GM23338 (cell line): ENCODE data around the gene KLHL22. TPM values are rescaled to one million over a fixed set of nuclear protein-coding genes. Genes with fewer than 3 reads are reported as not detected.
A peak's percentile ranks its signal among the peaks of the same experiment; 100 is the strongest.

ENCODE experiments used
- ATAC-seq: fragments of 200-7000 bp; cut with Tn5 transposase; 3 replicates; pipeline ENCODE4 v1.9.1; 2020
- DNase-seq: peaks from one replicate; pipeline ENCODE4 v3.0.0-alpha.2; 2015; ENCODE audit warnings: low spot score
- H2AFZ ChIP-seq: fragments of 200-600 bp; sonication (generic); 2 replicates; pipeline ENCODE4 v1.8.0; 2016; ENCODE audit warnings: antibody characterized with exemption, mild to moderate bottlenecking, moderate library complexity
- H3F3A ChIP-seq: fragments of 200-600 bp; sonication (generic); replicated peaks from 2 replicates; pipeline ENCODE4 v1.8.0; 2017; ENCODE audit warnings: antibody characterized with exemption, mixed run types, low read depth
- H3K27ac ChIP-seq: fragments of 200-600 bp; sonication (generic); 2 replicates; pipeline ENCODE4 v1.6.1; 2016; ENCODE audit warnings: low read depth
- H3K27me3 ChIP-seq: fragments of 200-600 bp; sonication (generic); 2 replicates; pipeline ENCODE4 v1.8.0; 2016; ENCODE audit warnings: mild to moderate bottlenecking, mixed run types, moderate library complexity; ENCODE audit not compliant: insufficient read depth
- H3K36me3 ChIP-seq: fragments of 200-600 bp; sonication (generic); 2 replicates; pipeline ENCODE4 v1.8.0; 2016; ENCODE audit warnings: mild to moderate bottlenecking; ENCODE audit not compliant: insufficient read depth
- H3K4me1 ChIP-seq: fragments of 200-600 bp; sonication (generic); 2 replicates; pipeline ENCODE4 v1.8.0; 2016; ENCODE audit warnings: mild to moderate bottlenecking, moderate library complexity; ENCODE audit not compliant: insufficient read depth
- H3K4me2 ChIP-seq: fragments of 200-600 bp; sonication (generic); 2 replicates; pipeline ENCODE4 v1.7.1; 2017; ENCODE audit warnings: mixed run types
- H3K4me3 ChIP-seq: fragments of 200-600 bp; sonication (generic); 2 replicates; pipeline ENCODE4 v1.6.1; 2016; ENCODE audit warnings: mixed run types
- H3K79me2 ChIP-seq: fragments of 200-600 bp; sonication (generic); replicated peaks from 2 replicates; pipeline ENCODE4 v1.8.0; 2017; ENCODE audit warnings: mild to moderate bottlenecking; ENCODE audit not compliant: insufficient read depth
- H3K9me2 ChIP-seq: fragments of 200-600 bp; sonication (generic); 2 replicates; pipeline ENCODE4 v1.8.0; 2017; ENCODE audit not compliant: insufficient read depth
- H4K20me1 ChIP-seq: fragments of 200-600 bp; sonication (generic); replicated peaks from 2 replicates; pipeline ENCODE4 v1.8.0; 2017; ENCODE audit warnings: mild to moderate bottlenecking; ENCODE audit not compliant: insufficient read depth
- H3K27ac Mint-ChIP-seq: 2 replicates; pipeline ENCODE4 v1.8.0; 2020; ENCODE audit warnings: inconsistent platforms, mild to moderate bottlenecking, moderate library complexity, mixed read lengths
- H3K27me3 Mint-ChIP-seq: 3 replicates; pipeline ENCODE4 v1.8.0; 2022; ENCODE audit warnings: low read depth, mild to moderate bottlenecking, moderate library complexity, mixed read lengths, inconsistent platforms; ENCODE audit not compliant: insufficient read depth, poor library complexity
- H3K36me3 Mint-ChIP-seq: 3 replicates; pipeline ENCODE4 v1.8.0; 2021; ENCODE audit warnings: low read depth, mild to moderate bottlenecking, inconsistent platforms, moderate library complexity, mixed read lengths
- H3K4me1 Mint-ChIP-seq: 3 replicates; pipeline ENCODE4 v1.8.0; 2020; ENCODE audit warnings: mild to moderate bottlenecking, inconsistent platforms, mixed read lengths
- H3K4me3 Mint-ChIP-seq: 3 replicates; pipeline ENCODE4 v1.8.0; 2021; ENCODE audit warnings: moderate library complexity, mild to moderate bottlenecking, inconsistent platforms, mixed read lengths
- H3K9me3 Mint-ChIP-seq: 3 replicates; pipeline ENCODE4 v1.8.0; 2020; ENCODE audit warnings: moderate library complexity, mild to moderate bottlenecking, inconsistent platforms, mixed read lengths
- polyA plus RNA-seq: library from polyadenylated mRNA; unstranded; fragments of >200 nt; fragmentation: Nextera tagmentation; extraction: Ambion mirVana; gene quantifications from 2 replicates; pipeline ENCODE4 v1.2.1, GENCODE V29; 2016
- total RNA-seq: library from RNA; depleted of rRNA; stranded (reverse); fragments of >200 nt; shearing (Covaris generic); gene quantifications from 2 replicates; pipeline ENCODE4 v1.2.3, GENCODE V29; 2014
- TF ChIP-seq, protein P1 (sequence below), 2 experiments: fragments of 200-600 bp in 1 of 2; sonication (generic) in 1 of 2; conservative IDR thresholded peaks; 2 replicates each; pipeline versions ENCODE4 v1.5.1 to v1.6.1; 2016 to 2017; ENCODE audit warnings: antibody characterized with exemption in 2 of 2, low read depth in 2 of 2, mild to moderate bottlenecking in 2 of 2, moderate library complexity in 1 of 2
- TF ChIP-seq, protein P2 (sequence below): fragments of 250-450 bp; sonication (Bioruptor Pico); IDR thresholded peaks from 2 replicates; pipeline ENCODE4 v1.5.0; 2020; ENCODE audit warnings: mild to moderate bottlenecking, moderate library complexity

KLHL22 gene
- total and polyA plus RNA-seq, 2 experiments from 2014 or later = 2.4 to 16.0 TPM

DNA sequence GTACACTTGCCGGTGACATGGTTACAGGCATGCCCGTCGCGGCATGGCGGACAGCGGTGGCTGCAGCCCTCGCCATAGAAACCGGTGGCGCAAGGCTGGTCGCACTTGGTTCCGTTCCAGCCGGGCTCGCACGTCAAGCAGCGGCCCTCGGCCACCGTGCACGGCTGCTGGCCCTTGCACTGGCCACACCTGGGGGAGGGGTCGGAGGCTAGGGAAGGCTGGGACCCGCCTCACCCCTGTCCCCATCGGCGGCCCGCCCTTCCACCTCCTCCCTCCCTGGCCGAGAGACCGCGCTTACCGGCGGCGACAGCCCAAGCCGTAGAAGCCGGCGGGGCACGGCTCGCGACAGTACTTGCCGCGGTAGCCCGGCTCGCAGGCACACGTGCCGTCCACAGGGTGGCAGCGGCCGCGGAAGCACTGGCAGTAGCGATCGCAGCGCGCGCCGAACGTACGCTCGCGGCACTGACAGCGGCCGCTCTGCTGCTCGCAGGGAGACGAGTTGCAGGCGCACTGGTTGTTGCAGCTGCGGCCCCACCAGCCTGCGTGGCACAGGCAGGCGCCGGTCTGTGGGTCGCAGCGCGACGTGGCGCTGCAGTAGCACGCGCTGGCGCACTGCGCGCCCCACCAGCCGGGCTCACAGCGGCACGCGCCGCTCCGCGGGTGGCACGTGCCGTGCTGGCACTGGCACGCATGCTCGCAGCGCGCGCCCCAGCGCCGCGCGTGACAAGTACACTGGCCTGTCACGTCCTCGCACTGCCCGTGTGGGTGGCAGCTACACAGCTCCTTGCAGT, 64.7 kb downstream of the KLHL22 start:
- Histone ChIP-seq H4K20me1 (peaks cover 14% of the 10 kb centered on the region; the same call in 1 of the 2 replicates), H3K36me3 (no peaks in the 10 kb centered on the region), H3F3A (0 out of 2 replicates have a peak, but pooled peaks cover 10% of the 10 kb centered on the region), H3K4me1 (peaks cover 4% of the 10 kb centered on the region; the same call in 1 of the 2 replicates), H3K27me3 (peaks cover 98% of the 10 kb centered on the region), H3K9me2 (no peaks in the 10 kb centered on the region), H3K27ac (no peak overlapping the region), H3K79me2 (peaks cover 8% of the 10 kb centered on the region), H3K4me2 (peak overlapping the region; percentile 74), H3K4me3 (peak overlapping the region; percentile 48), H2AFZ (no peak overlapping the region)
- peaks cover 7% of the 10 kb centered on the region; the same call in 2 of the 3 replicates for H3K36me3 Mint-ChIP-seq
- H3K4me1 Mint-ChIP-seq = peaks cover 4% of the 10 kb centered on the region
- H3K9me3 Mint-ChIP-seq = no peaks in the 10 kb centered on the region; the same call in none of the 3 replicates
- peak; percentile 87 for DNase-seq
- peaks cover 93% of the 10 kb centered on the region for H3K27me3 Mint-ChIP-seq
- no peak overlapping the region for H3K27ac Mint-ChIP-seq
- peak; percentile 52 for ATAC-seq
- TF ChIP-seq, protein P1, sequence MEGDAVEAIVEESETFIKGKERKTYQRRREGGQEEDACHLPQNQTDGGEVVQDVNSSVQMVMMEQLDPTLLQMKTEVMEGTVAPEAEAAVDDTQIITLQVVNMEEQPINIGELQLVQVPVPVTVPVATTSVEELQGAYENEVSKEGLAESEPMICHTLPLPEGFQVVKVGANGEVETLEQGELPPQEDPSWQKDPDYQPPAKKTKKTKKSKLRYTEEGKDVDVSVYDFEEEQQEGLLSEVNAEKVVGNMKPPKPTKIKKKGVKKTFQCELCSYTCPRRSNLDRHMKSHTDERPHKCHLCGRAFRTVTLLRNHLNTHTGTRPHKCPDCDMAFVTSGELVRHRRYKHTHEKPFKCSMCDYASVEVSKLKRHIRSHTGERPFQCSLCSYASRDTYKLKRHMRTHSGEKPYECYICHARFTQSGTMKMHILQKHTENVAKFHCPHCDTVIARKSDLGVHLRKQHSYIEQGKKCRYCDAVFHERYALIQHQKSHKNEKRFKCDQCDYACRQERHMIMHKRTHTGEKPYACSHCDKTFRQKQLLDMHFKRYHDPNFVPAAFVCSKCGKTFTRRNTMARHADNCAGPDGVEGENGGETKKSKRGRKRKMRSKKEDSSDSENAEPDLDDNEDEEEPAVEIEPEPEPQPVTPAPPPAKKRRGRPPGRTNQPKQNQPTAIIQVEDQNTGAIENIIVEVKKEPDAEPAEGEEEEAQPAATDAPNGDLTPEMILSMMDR (conservative IDR thresholded peaks at IDR 0.05; ENCODE audit: low read depth in 2 of 2) = peak; percentile 18 to 32; a peak in 3 of 4 replicates
- TF ChIP-seq, protein P2, sequence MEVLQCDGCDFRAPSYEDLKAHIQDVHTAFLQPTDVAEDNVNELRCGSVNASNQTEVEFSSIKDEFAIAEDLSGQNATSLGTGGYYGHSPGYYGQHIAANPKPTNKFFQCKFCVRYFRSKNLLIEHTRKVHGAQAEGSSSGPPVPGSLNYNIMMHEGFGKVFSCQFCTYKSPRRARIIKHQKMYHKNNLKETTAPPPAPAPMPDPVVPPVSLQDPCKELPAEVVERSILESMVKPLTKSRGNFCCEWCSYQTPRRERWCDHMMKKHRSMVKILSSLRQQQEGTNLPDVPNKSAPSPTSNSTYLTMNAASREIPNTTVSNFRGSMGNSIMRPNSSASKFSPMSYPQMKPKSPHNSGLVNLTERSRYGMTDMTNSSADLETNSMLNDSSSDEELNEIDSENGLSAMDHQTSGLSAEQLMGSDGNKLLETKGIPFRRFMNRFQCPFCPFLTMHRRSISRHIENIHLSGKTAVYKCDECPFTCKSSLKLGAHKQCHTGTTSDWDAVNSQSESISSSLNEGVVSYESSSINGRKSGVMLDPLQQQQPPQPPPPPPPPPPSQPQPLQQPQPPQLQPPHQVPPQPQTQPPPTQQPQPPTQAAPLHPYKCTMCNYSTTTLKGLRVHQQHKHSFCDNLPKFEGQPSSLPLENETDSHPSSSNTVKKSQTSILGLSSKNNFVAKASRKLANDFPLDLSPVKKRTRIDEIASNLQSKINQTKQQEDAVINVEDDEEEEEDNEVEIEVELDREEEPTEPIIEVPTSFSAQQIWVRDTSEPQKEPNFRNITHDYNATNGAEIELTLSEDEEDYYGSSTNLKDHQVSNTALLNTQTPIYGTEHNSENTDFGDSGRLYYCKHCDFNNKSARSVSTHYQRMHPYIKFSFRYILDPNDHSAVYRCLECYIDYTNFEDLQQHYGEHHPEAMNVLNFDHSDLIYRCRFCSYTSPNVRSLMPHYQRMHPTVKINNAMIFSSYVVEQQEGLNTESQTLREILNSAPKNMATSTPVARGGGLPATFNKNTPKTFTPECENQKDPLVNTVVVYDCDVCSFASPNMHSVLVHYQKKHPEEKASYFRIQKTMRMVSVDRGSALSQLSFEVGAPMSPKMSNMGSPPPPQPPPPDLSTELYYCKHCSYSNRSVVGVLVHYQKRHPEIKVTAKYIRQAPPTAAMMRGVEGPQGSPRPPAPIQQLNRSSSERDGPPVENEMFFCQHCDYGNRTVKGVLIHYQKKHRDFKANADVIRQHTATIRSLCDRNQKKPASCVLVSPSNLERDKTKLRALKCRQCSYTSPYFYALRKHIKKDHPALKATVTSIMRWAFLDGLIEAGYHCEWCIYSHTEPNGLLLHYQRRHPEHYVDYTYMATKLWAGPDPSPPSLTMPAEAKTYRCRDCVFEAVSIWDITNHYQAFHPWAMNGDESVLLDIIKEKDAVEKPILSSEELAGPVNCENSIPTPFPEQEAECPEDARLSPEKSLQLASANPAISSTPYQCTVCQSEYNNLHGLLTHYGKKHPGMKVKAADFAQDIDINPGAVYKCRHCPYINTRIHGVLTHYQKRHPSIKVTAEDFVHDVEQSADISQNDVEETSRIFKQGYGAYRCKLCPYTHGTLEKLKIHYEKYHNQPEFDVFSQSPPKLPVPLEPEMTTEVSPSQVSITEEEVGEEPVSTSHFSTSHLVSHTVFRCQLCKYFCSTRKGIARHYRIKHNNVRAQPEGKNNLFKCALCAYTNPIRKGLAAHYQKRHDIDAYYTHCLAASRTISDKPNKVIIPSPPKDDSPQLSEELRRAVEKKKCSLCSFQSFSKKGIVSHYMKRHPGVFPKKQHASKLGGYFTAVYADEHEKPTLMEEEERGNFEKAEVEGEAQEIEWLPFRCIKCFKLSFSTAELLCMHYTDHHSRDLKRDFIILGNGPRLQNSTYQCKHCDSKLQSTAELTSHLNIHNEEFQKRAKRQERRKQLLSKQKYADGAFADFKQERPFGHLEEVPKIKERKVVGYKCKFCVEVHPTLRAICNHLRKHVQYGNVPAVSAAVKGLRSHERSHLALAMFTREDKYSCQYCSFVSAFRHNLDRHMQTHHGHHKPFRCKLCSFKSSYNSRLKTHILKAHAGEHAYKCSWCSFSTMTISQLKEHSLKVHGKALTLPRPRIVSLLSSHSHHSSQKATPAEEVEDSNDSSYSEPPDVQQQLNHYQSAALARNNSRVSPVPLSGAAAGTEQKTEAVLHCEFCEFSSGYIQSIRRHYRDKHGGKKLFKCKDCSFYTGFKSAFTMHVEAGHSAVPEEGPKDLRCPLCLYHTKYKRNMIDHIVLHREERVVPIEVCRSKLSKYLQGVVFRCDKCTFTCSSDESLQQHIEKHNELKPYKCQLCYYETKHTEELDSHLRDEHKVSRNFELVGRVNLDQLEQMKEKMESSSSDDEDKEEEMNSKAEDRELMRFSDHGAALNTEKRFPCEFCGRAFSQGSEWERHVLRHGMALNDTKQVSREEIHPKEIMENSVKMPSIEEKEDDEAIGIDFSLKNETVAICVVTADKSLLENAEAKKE (CRISPR knock-in tag) = no peak
- peak overlapping the region; percentile 61 for H3K4me3 Mint-ChIP-seq
